Measurements from ENCODE around the gene CREB3L2.
"Not testable (repeated sequence)": the region's sequence is repeated elsewhere in the genome, so short reads cannot be mapped to it uniquely, and the experiment has no call there.

GRCh38 chr7:137831555-137831954 lies 170.3 kb downstream of the CREB3L2 start:
- TF ChIP-seq CTCF (IDR thresholded peaks at IDR 0.05); GATA2 (CRISPR knock-in tag; IDR thresholded peaks at IDR 0.05); SMC3 (IDR thresholded peaks at IDR 0.05; ENCODE audit: low read depth, low read length); RXRA (IDR thresholded peaks at IDR 0.05; ENCODE audit: borderline replicate concordance, low read depth); REST (IDR thresholded peaks at IDR 0.05; ENCODE audit: low read depth, low read length); MAX (IDR thresholded peaks at IDR 0.05; ENCODE audit: low read depth); USF2 (IDR thresholded peaks at IDR 0.05; ENCODE audit: borderline replicate concordance, low read depth, low read length); TEAD4 (IDR thresholded peaks at IDR 0.05; ENCODE audit: borderline replicate concordance, insufficient read depth); CHD2 (IDR thresholded peaks at IDR 0.05; ENCODE audit: low read length, partially characterized antibody): not testable (repeated sequence)

Measured in SK-N-SH (cell line).